NT2/D1 (cell line): ENCODE measurements around the gene GEMIN7.

Source experiments
- DNase-seq: peaks from one replicate; pipeline ENCODE4 v3.0.0-alpha.2; 2011; ENCODE audit warnings: low read depth, low spot score
- H3K27me3 ChIP-seq: 2 replicates; pipeline ENCODE4 v1.6.0; 2011; ENCODE audit warnings: mild to moderate bottlenecking; ENCODE audit not compliant: insufficient read length, insufficient read depth
- H3K36me3 ChIP-seq: 2 replicates; pipeline ENCODE4 v1.6.1; 2011; ENCODE audit warnings: mild to moderate bottlenecking, low read length, mixed read lengths; ENCODE audit not compliant: insufficient read depth, insufficient read length
- H3K4me1 ChIP-seq: 2 replicates; pipeline ENCODE4 v1.5.1; 2011; ENCODE audit not compliant: insufficient read depth, insufficient read length
- H3K4me3 ChIP-seq: 2 replicates; pipeline ENCODE4 v1.5.1; 2011; ENCODE audit warnings: low read depth; ENCODE audit not compliant: insufficient read length
- H3K9ac ChIP-seq: 2 replicates; pipeline ENCODE4 v1.6.0; 2011; ENCODE audit warnings: low read depth; ENCODE audit not compliant: insufficient read length
- H3K9me3 ChIP-seq: 2 replicates; pipeline ENCODE4 v1.5.1; 2011; ENCODE audit warnings: mild to moderate bottlenecking, low read length; ENCODE audit not compliant: insufficient read depth
- SUZ12 ChIP-seq: IDR thresholded peaks from 2 replicates; pipeline ENCODE4 v1.6.1; 2011; ENCODE audit not compliant: insufficient read length, insufficient read depth; ENCODE audit errors: extremely low read depth
- YY1 ChIP-seq: IDR thresholded peaks from 2 replicates; pipeline ENCODE4 v1.6.1; 2011; ENCODE audit not compliant: insufficient read length, insufficient read depth
- ZNF274 ChIP-seq: IDR thresholded peaks from 2 replicates; pipeline ENCODE4 v1.6.1; 2011; ENCODE audit warnings: mild to moderate bottlenecking, low read depth, low read length

The GEMIN7 gene

GRCh38 chr19:45040059-45040771 lies 38.8 kb upstream of the GEMIN7 start:
- peaks cover 9% of the 10 kb centered on the region for H3K4me1 ChIP-seq
- H3K9me3 ChIP-seq: no peaks in the 10 kb centered on the region
- peak overlapping the region; percentile 6 for H3K9ac ChIP-seq
- TF ChIP-seq SUZ12 (no peak), ZNF274 (no peak), YY1 (no peak)
- no peak for DNase-seq
- no peaks in the 10 kb centered on the region for H3K27me3 ChIP-seq
- H3K4me3 ChIP-seq: peak overlapping the region; percentile 97
- peaks cover 55% of the 10 kb centered on the region for H3K36me3 ChIP-seq

GRCh38 chr19:45041125-45041524 lies 37.9 kb upstream of the GEMIN7 start:
- no peaks in the 10 kb centered on the region for H3K27me3 ChIP-seq
- no peak for DNase-seq
- no peaks in the 10 kb centered on the region for H3K9me3 ChIP-seq
- H3K36me3 ChIP-seq: peaks cover 57% of the 10 kb centered on the region
- peaks cover 9% of the 10 kb centered on the region for H3K4me1 ChIP-seq
- H3K9ac ChIP-seq: no peak overlapping the region
- TF ChIP-seq SUZ12: no peak
- TF ChIP-seq ZNF274: no peak
- TF ChIP-seq YY1: no peak
- no peak overlapping the region for H3K4me3 ChIP-seq

GRCh38 chr19:45045671-45046353 lies 33.2 kb upstream of the GEMIN7 start:
- peaks cover 3% of the 10 kb centered on the region for H3K4me1 ChIP-seq
- H3K27me3 ChIP-seq: no peaks in the 10 kb centered on the region
- peaks cover 52% of the 10 kb centered on the region for H3K36me3 ChIP-seq
- H3K9me3 ChIP-seq: no peaks in the 10 kb centered on the region
- TF ChIP-seq SUZ12 (no peak), ZNF274 (no peak), YY1 (no peak)
- no peak for DNase-seq
- no peak overlapping the region for H3K9ac ChIP-seq
- no peak overlapping the region for H3K4me3 ChIP-seq

- TF ChIP-seq YY1 (no peak), ZNF274 (no peak), SUZ12 (no peak)
- DNase-seq: no peak
- Histone ChIP-seq H3K4me1 (peaks cover 3% of the 10 kb centered on the region), H3K27me3 (no peaks in the 10 kb centered on the region), H3K9me3 (no peaks in the 10 kb centered on the region), H3K9ac (no peak overlapping the region), H3K4me3 (no peak overlapping the region), H3K36me3 (peaks cover 51% of the 10 kb centered on the region)
These were observed 32.7 kb upstream of the GEMIN7 start for GRCh38 chr19:45046355-45046754.

- no peak for DNase-seq
- H3K9ac ChIP-seq: no peak overlapping the region
- H3K4me1 ChIP-seq: peaks cover 6% of the 10 kb centered on the region
- TF ChIP-seq ZNF274 (no peak), YY1 (no peak), SUZ12 (no peak)
- H3K36me3 ChIP-seq: peaks cover 47% of the 10 kb centered on the region
- H3K9me3 ChIP-seq: no peaks in the 10 kb centered on the region
- H3K27me3 ChIP-seq: no peaks in the 10 kb centered on the region
- no peak overlapping the region for H3K4me3 ChIP-seq
These were observed 31.8 kb upstream of the GEMIN7 start for GRCh38 chr19:45047188-45047797.

- TF ChIP-seq ZNF274 (no peak), SUZ12 (no peak), YY1 (no peak)
- Histone ChIP-seq H3K9ac (no peak overlapping the region), H3K4me1 (peaks cover 6% of the 10 kb centered on the region), H3K9me3 (no peaks in the 10 kb centered on the region), H3K36me3 (peaks cover 49% of the 10 kb centered on the region), H3K27me3 (no peaks in the 10 kb centered on the region), H3K4me3 (no peak overlapping the region)
- no peak for DNase-seq
These were observed 29.9 kb upstream of the GEMIN7 start for GRCh38 chr19:45049073-45049736.

GRCh38 chr19:45050036-45050435 lies 29.0 kb upstream of the GEMIN7 start:
- peaks cover 51% of the 10 kb centered on the region for H3K36me3 ChIP-seq
- no peak for DNase-seq
- H3K4me1 ChIP-seq: peaks cover 6% of the 10 kb centered on the region
- no peak overlapping the region for H3K4me3 ChIP-seq
- H3K9me3 ChIP-seq: no peaks in the 10 kb centered on the region
- no peak overlapping the region for H3K9ac ChIP-seq
- H3K27me3 ChIP-seq: no peaks in the 10 kb centered on the region
- no peak for TF ChIP-seq ZNF274
- TF ChIP-seq SUZ12: no peak
- TF ChIP-seq YY1: no peak
